Spleen (tissue), 11 donors: ENCODE measurements around the gene NCR1. TPM values are rescaled to one million over a fixed set of nuclear protein-coding genes. Genes with fewer than 3 reads are reported as not detected.
"Not testable (repeated sequence)": the region's sequence is repeated elsewhere in the genome, so short reads cannot be mapped to it uniquely, and the experiment has no call there.

Source experiments
- DNase-seq: peaks from one replicate; pipeline ENCODE4 v3.0.0-alpha.2; 2020
- H3K27ac ChIP-seq, 8 donors: fragments of 200-600 bp; sonication (generic) in 7 of 8; 1 replicate in 4 of 8; 2 replicates in 4 of 8; pipeline versions ENCODE4 v1.5.0 to v1.8.0; 2016 to 2021; ENCODE audit warnings: inconsistent platforms in 4 of 8, mild to moderate bottlenecking in 4 of 8, moderate library complexity in 1 of 8
- H3K27me3 ChIP-seq, 7 donors: fragments of 200-600 bp; sonication (generic) in 6 of 7; replicated peaks in 1 of 7; 1 replicate in 4 of 7; 2 replicates in 3 of 7; pipeline versions ENCODE4 v1.5.0 to v1.8.0; 2016 to 2021; ENCODE audit warnings: inconsistent platforms in 3 of 7, mild to moderate bottlenecking in 1 of 7
- H3K36me3 ChIP-seq, 6 donors: fragments of 200-600 bp; sonication (generic) in 5 of 6; 1 replicate in 4 of 6; 2 replicates in 2 of 6; pipeline versions ENCODE4 v1.5.0 to v1.8.0; 2016 to 2021; ENCODE audit warnings: inconsistent platforms in 2 of 6
- H3K4me1 ChIP-seq, 6 donors: fragments of 200-600 bp; sonication (generic) in 5 of 6; 1 replicate in 3 of 6; 2 replicates in 3 of 6; pipeline versions ENCODE4 v1.5.0 to v1.8.0; 2016 to 2021; ENCODE audit warnings: inconsistent platforms in 3 of 6
- H3K4me3 ChIP-seq, 8 donors: fragments of 200-600 bp; sonication (generic) in 7 of 8; 1 replicate in 4 of 8; 2 replicates in 4 of 8; pipeline versions ENCODE4 v1.5.0 to v1.8.0; 2016 to 2021; ENCODE audit warnings: inconsistent platforms in 4 of 8, mild to moderate bottlenecking in 4 of 8, moderate library complexity in 2 of 8
- H3K9me3 ChIP-seq, 8 donors: fragments of 200-600 bp; sonication (generic) in 7 of 8; 1 replicate in 4 of 8; 2 replicates in 4 of 8; pipeline versions ENCODE4 v1.5.0 to v1.8.0; 2016 to 2021; ENCODE audit warnings: inconsistent platforms in 4 of 8
- CTCF ChIP-seq, 11 experiments: fragments of 200-600 bp in 7 of 11; fragments of 450-650 bp in 4 of 11; sonication (generic) in 4 of 11; IDR thresholded peaks in 8 of 11; conservative IDR thresholded peaks in 3 of 11; 1 replicate in 7 of 11; 2 replicates in 4 of 11; pipeline versions ENCODE4 v1.4.0 to v1.8.0; 2016 to 2021; ENCODE audit warnings: antibody characterized with exemption in 11 of 11, inconsistent platforms in 4 of 11, mild to moderate bottlenecking in 1 of 11
- POLR2A ChIP-seq, 3 donors: fragments of 450-650 bp; IDR thresholded peaks; one replicate each; pipeline ENCODE4 v1.5.1; 2017; ENCODE audit warnings: antibody characterized with exemption in 3 of 3, mild to moderate bottlenecking in 1 of 3
- POLR2AphosphoS5 ChIP-seq, 3 donors: sonication (generic); formaldehyde crosslinking; IDR thresholded peaks; one replicate each; pipeline ENCODE4 v1.5.1; 2017; ENCODE audit warnings: antibody characterized with exemption in 3 of 3
- WGBS, 5 donors: extraction: QIAGEN DNeasy Blood & Tissue Kit in 3 of 5; methylation state at CpG; one replicate each; pipeline versions ENCODE4 v1.1.5 to v1.1.7; 2013 to 2018; 5-methylcytosine and 5-hydroxymethylcytosine counted together
- intact Hi-C: fragments of 100-400 bp; cut with DNase I; formaldehyde crosslinking; loops from one replicate; pipeline ENCODE4 v1.15.0; 2023; ENCODE audit warnings: low total_unique reads
- polyA plus RNA-seq, 3 donors: library from polyadenylated mRNA; stranded (reverse); fragments of 200-250 nt; gene quantifications; one replicate each; pipeline ENCODE4 v1.2.1, GENCODE V29; 2013
- total RNA-seq, 7 donors: library from RNA; depleted of rRNA in 3 of 7; stranded (reverse); fragments of >200 nt in 3 of 7; fragmentation: NEBNext Ultra II Directional in 4 of 7; extraction: Animal tissue kit (Norgen Biotek cat#: 25700) in 4 of 7; gene quantifications; one replicate each; pipeline versions ENCODE4 v1.1.0 to v1.2.1, GENCODE V29; 2016 to 2021
- donor health status: healthy with polysubstance abuse.
- donor health status: DM: no; HTN: no; CAD: no; lungs with moderate emphysema.
- donor health status: DM: no; HTN: no; CAD: no.
- donor health status: Bipolar disorder and iron deficiency.
- donor health status: healthy.
- donor health status: DM: no; HTN: no; CAD: no.
- donor health status: DM: yes; HTN: yes; CAD: no.

Gene NCR1
- total and polyA plus RNA-seq, 10 donors, result 0.33 to 16.7 (median 10.1) TPM

DNA sequence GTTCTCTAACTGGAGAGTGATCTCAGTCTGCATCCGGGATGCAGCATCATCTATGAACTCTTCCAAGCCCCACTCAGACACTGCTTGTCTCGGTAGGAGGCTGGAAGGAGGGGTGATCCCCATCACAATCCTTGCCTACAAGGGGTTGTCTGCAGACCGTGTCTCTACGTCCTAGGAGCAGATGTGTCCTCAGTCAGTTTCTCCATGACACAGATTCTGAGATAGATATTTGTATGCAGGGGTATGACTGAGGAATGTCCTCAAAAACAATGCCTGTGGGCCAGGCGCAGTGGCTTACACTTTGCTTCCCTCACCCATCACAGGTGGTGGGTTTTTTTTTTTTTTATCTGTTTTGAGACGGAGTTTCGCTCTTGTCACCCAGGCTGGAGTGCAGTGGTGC is 871 bp downstream of the NCR1 start:
- Histone ChIP-seq H3K4me3 (peak overlapping the region in 4 of 8 donors; percentile 15 to 56 (median 19)), H3K36me3 (no peaks in the 10 kb centered on the region), H3K27ac (peak overlapping the region in 5 of 8 donors; percentile 23 to 83 (median 66)), H3K4me1 (peaks cover 0 to 8% (median 0%) of the 10 kb centered on the region in 6 donors), H3K9me3 (no peaks in the 10 kb centered on the region), H3K27me3 (peaks cover 0 to 20% (median 0%) of the 10 kb centered on the region in 7 donors)
- TF ChIP-seq POLR2A (IDR thresholded peaks at IDR 0.05), result no peak
- no peak for TF ChIP-seq POLR2AphosphoS5 (IDR thresholded peaks at IDR 0.05)
- TF ChIP-seq CTCF (IDR thresholded peaks at IDR 0.05 in 8 of 11, conservative IDR thresholded peaks at IDR 0.05 in 3 of 11), result no peak
- intact Hi-C loops, result no loop called here
- no peak for DNase-seq
- 77 to 94% (median 90%) methylated on average over 7 of the region's 7 CpGs for WGBS, 5 donors

GRCh38 chr19:54907899-54908298 is 2.0 kb downstream of the NCR1 start:
- 69 to 81% (median 78%) methylated on average over 3 to 5 of the region's 5 CpGs for WGBS, 5 donors
- intact Hi-C loops, H3K27ac ChIP-seq, H3K4me3 ChIP-seq, DNase-seq, H3K9me3 ChIP-seq, H3K4me1 ChIP-seq, H3K36me3 ChIP-seq: not testable (repeated sequence)
- H3K27me3 ChIP-seq, result peaks cover 0 to 26% (median 0%) of the 10 kb centered on the region in 7 donors

GRCh38 chr19:54916822-54917221 is 10.9 kb downstream of the NCR1 start:
- peaks cover 0 to 16% (median 4%) of the 10 kb centered on the region in 6 donors for H3K4me1 ChIP-seq
- H3K36me3 ChIP-seq, result no peaks in the 10 kb centered on the region
- WGBS, 5 donors, result 38 to 43% (median 39%) methylated on average over 11 of the region's 11 CpGs
- peaks cover 0 to 60% (median 0%) of the 10 kb centered on the region in 7 donors for H3K27me3 ChIP-seq
- no peak overlapping the region for H3K4me3 ChIP-seq
- no peak for TF ChIP-seq POLR2A (IDR thresholded peaks at IDR 0.05)
- TF ChIP-seq CTCF (IDR thresholded peaks at IDR 0.05 in 8 of 11, conservative IDR thresholded peaks at IDR 0.05 in 3 of 11), result no peak
- peak in 1 of 3 donors; percentile 52 for TF ChIP-seq POLR2AphosphoS5 (IDR thresholded peaks at IDR 0.05)
- intact Hi-C loops, result loop anchor here (10.0 kb wide), 1 partner anchor 262 kb away; no protein-coding TSS in a partner anchor
- peak overlapping the region in 3 of 8 donors; percentile 40 to 46 (median 44) for H3K27ac ChIP-seq
- peak; percentile 62 for DNase-seq
- H3K9me3 ChIP-seq, result no peaks in the 10 kb centered on the region

DNA sequence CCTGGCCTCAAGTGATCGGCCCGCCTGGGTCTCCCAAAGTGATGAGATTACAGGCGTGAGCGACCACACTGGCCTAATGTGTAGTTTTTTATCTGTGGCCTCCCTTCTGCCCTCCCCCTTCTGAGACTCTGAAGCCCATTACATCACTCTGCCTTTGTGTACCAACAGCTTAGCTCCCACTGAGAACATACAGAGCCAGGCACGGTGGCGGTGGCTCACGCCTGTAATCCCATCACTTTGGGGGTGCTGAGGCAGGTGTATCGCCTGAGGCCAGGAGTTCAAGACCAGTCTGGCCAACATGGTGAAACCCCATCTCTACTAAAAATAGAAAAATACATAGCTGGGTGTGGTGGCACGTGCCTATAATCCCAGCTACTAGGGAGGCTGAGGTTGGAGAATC is 12.6 kb downstream of the NCR1 start:
- Histone ChIP-seq H3K4me3 (no peak overlapping the region), H3K27me3 (peaks cover 0 to 54% (median 0%) of the 10 kb centered on the region in 7 donors), H3K4me1 (peaks cover 0 to 16% (median 4%) of the 10 kb centered on the region in 6 donors), H3K36me3 (no peaks in the 10 kb centered on the region), H3K9me3 (no peaks in the 10 kb centered on the region), H3K27ac (no peak overlapping the region)
- peak; percentile 19 for DNase-seq
- 90 to 92% (median 91%) methylated on average over 9 of the region's 9 CpGs for WGBS, 5 donors
- intact Hi-C loops, result loop anchor here (10.0 kb wide), 1 partner anchor 264 kb away; no protein-coding TSS in a partner anchor
- TF ChIP-seq POLR2AphosphoS5 (IDR thresholded peaks at IDR 0.05), result no peak

- 42 to 57% (median 45%) methylated on average over 15 to 22 of the region's 24 CpGs for WGBS, 5 donors
- intact Hi-C loops, result loop anchor here (10.0 kb wide), 1 partner anchor 265 kb away; no protein-coding TSS in a partner anchor
- peak; percentile 80 for DNase-seq
Measured at GRCh38 chr19:54919646-54920563, 14.0 kb downstream of the NCR1 start.

More at GRCh38 chr19:54919646-54920563, 14.0 kb downstream of the NCR1 start:
- H3K4me3 ChIP-seq, H3K27ac ChIP-seq, H3K9me3 ChIP-seq, H3K36me3 ChIP-seq: not testable (repeated sequence)
- peaks cover 0 to 48% (median 0%) of the 10 kb centered on the region in 7 donors for H3K27me3 ChIP-seq
- H3K4me1 ChIP-seq, result peaks cover 0 to 16% (median 4%) of the 10 kb centered on the region in 6 donors
- peak in 9 of 11 experiments; percentile 24 to 61 (median 48) for TF ChIP-seq CTCF (IDR thresholded peaks at IDR 0.05 in 8 of 11, conservative IDR thresholded peaks at IDR 0.05 in 3 of 11)
